Hepatic stellate cell (primary cell): ENCODE results near the gene CCDC134.
"Not testable (repeated sequence)": the region's sequence is repeated elsewhere in the genome, so short reads cannot be mapped to it uniquely, and the experiment has no call there.

Source experiments
- DNase-seq: peaks from one replicate; pipeline ENCODE4 v3.0.0; 2011; ENCODE audit warnings: low spot score

CCDC134 gene

GRCh38 chr22:41844513-41844912 is 44.0 kb downstream of the CCDC134 start:
- no peak for DNase-seq

GRCh38 chr22:41845380-41846267 is 45.1 kb downstream of the CCDC134 start:
- no peak for DNase-seq

GRCh38 chr22:41846268-41846987 is 45.9 kb downstream of the CCDC134 start:
- no peak for DNase-seq

DNA sequence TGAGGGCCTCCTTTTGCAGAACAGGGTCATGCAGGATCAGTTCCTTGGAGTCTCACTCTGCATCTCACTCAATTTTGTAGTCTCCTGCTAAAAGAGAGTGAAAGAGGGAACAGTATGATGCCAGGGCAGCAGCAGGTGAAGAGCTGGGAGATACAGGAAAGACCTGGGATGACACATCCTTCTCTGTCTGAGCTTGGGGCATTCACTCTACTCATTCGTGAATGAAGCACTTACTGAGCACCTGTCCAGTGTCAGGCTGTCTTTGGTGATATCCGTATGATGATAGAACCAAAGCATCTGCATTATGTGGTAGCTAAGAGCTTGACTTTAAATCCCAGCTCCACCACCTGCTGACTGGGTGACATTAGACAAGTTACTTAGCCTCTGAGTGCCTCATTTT is 46.8 kb downstream of the CCDC134 start:
- DNase-seq: no peak

- DNase-seq: no peak
These were observed 48.0 kb downstream of the CCDC134 start for GRCh38 chr22:41848468-41848867.

GRCh38 chr22:41856469-41856868 is 56.0 kb downstream of the CCDC134 start:
- no peak for DNase-seq

DNA sequence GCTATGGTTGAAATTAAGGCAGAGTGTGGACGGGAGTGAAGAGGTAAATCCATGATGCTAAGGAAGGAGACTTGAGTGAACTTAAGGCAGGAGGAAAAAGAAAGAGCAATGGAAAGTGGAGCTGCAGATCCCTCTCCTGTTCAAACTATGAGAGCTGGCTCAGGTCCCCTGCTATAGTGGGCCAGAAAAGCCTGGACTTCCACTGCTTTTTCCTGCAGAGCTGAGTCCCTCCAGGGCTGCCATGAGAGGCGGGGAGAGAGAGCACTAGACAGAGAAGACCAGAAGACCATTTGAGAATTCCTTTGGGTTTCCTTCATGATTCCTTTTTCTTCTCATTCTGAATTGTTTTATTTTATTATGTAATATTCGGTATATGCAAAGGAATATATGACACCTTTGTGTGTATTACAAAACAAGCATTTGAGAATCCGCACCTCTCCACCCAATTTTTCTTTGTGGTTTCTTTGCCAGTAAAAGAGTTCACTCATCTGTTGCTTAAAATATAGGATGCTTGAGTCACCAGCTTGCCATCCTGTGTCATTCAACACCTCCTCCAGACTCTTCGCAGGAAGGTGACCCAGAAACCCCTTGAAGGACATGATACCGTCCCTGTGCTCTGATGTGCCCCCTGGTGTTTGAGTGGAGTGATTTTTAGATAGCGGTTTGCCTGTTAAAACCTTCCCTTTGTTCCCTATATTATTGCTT is 56.8 kb downstream of the CCDC134 start:
- DNase-seq: peak; percentile 59

DNA sequence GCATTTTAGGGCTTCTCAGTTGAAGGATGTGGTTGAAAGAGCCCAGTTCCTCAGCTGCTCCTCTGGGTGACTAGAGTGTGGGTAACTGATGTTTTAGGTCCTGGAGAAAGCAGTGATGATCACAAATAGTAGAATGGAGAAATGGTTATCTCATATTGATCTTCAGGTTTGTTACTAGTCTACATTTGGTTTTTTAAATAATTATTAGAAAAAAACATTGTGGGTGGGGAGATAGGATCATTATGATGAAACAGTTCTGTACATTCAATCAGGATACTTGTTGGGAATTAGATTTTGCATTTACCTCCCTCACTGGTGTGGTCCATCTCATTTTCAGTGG is 57.4 kb downstream of the CCDC134 start:
- no peak for DNase-seq

DNA sequence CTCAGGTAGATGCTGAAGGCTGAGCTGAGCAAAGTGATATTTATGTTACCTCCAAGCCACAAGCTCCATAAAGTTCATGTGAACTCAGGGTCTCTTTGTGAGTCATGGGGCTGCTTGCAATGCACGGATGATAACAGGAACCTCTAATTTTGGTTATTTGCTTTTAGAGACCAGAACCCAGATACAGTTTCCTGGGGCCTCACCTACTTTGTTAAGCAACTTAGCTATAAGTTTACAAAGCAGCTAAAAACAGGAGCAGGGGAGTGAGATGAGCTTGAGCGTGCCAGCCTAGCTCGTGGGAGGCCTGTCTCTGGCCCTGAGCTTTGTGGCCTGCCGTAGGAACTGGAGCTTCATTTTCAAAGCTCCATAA is 61.7 kb downstream of the CCDC134 start:
- DNase-seq: no peak

GRCh38 chr22:41862530-41863266 is 62.2 kb downstream of the CCDC134 start:
- peak; percentile 14 for DNase-seq

GRCh38 chr22:41863472-41863871 is 63.0 kb downstream of the CCDC134 start:
- no peak for DNase-seq

- no peak for DNase-seq
These were observed 68.1 kb downstream of the CCDC134 start for GRCh38 chr22:41868556-41868955.

DNA sequence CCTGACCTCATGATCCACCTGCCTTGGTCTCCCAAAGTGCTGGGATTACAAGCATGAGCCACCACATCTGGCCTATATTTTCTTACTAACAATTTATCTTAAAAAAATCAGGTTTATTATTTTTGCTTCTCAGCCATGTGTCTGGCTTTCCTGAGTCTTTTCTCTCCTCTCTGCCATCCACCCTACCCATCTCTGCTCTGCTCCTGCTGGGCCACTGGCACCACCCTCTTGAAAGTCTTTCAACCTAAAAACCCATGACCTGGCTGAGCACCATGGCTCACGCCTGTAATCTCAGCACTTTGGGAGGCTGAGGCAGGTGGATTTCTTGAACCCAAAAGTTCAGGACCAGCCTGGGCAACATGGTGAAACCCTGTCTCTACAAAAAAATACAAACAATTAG is 69.6 kb downstream of the CCDC134 start:
- not testable (repeated sequence) for DNase-seq

DNA sequence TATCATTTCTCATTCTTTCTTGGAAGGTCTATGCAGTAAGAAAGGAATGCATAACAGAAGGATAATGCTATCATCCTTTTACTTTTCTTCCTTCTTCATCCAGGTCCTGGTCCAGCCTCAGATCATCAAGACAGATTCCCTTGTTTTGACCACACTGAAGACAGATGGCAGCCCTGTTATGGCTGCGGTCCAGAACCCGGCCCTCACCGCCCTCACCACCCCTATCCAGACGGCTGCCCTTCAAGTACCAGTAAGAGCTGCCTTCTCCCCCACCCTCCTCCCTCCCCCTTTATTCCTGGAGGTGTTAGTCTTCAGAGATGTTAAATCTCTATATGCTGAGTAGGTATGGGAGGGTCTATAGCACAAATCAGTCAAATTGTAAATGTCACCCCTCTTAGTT is 70.3 kb downstream of the CCDC134 start:
- DNase-seq: no peak

DNA sequence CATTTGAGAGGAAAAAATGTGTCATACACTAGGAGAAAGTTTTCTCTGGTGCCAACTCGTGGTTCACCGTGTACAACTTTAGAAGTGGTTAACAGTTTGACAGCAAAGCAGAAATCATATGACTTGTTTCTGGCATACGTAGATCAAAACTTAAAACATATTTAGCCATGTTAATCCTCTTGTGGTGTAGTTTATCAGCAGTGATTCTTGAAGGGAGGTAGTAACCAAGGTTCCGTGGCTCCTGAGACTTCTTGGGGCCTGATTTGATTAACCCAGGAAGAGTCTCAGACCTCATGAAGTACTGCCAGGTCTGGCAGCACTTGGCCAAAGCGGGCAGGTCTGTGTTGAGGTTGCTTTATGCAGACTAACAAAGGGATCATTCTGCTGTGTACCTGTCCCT is 72.9 kb downstream of the CCDC134 start:
- no peak for DNase-seq

GRCh38 chr22:41874090-41874489 is 73.6 kb downstream of the CCDC134 start:
- DNase-seq: no peak

- no peak for DNase-seq
These were observed 75.2 kb downstream of the CCDC134 start for GRCh38 chr22:41875531-41876270.
